ENCODE results near the gene PLXNA4.

DNA sequence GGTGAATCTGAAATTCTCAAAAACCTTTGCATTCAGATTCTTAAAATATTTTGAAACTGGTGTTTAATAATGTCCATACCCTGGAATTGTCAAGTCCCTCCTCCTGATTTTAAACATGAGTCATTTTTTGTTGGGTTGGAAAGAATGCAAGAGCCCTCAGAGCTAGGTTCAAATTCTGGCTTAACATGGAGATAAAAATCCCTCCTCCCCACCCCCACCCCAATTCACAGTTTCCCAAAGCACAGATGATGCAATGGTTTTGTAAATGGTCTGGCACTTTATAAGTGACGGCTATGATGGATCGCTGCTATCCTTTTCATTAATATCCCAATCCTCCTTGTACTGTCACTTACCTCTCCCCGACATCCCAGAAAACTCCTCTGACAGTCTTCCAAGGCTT is 332.8 kb downstream of the PLXNA4 start:
- TF ChIP-seq POLR2A (IDR thresholded peaks at IDR 0.05), result no peak
- TF ChIP-seq, protein P1, sequence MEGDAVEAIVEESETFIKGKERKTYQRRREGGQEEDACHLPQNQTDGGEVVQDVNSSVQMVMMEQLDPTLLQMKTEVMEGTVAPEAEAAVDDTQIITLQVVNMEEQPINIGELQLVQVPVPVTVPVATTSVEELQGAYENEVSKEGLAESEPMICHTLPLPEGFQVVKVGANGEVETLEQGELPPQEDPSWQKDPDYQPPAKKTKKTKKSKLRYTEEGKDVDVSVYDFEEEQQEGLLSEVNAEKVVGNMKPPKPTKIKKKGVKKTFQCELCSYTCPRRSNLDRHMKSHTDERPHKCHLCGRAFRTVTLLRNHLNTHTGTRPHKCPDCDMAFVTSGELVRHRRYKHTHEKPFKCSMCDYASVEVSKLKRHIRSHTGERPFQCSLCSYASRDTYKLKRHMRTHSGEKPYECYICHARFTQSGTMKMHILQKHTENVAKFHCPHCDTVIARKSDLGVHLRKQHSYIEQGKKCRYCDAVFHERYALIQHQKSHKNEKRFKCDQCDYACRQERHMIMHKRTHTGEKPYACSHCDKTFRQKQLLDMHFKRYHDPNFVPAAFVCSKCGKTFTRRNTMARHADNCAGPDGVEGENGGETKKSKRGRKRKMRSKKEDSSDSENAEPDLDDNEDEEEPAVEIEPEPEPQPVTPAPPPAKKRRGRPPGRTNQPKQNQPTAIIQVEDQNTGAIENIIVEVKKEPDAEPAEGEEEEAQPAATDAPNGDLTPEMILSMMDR (IDR thresholded peaks at IDR 0.05), result no peak
